Mesenchymal stem cell (in vitro differentiated cells and primary cell): Measurements from ENCODE around the gene NOTCH1.
"Not testable (repeated sequence)": the region's sequence is repeated elsewhere in the genome, so short reads cannot be mapped to it uniquely, and the experiment has no call there.

ENCODE experiments used
- DNase-seq: peaks from one replicate; pipeline ENCODE4 v3.0.0-alpha.2; 2013
- H2AFZ ChIP-seq: one replicate; pipeline ENCODE4 v1.6.1; 2013; ENCODE audit warnings: low read depth, mild to moderate bottlenecking, control low read depth, inconsistent platforms, low read length, moderate library complexity
- H2AK5ac ChIP-seq: 2 replicates; pipeline ENCODE4 v1.6.1; 2013; ENCODE audit warnings: low read length, moderate library complexity, mild to moderate bottlenecking, inconsistent platforms; ENCODE audit not compliant: severe bottlenecking
- H2BK120ac ChIP-seq: one replicate; pipeline ENCODE4 v1.6.1; 2013; ENCODE audit warnings: low read depth, mild to moderate bottlenecking, inconsistent platforms, low read length, moderate library complexity
- H2BK12ac ChIP-seq, 2 experiments: one replicate each; pipeline ENCODE4 v1.6.1; 2013; ENCODE audit warnings: inconsistent platforms in 2 of 2, low read length in 2 of 2, mild to moderate bottlenecking in 2 of 2, moderate library complexity in 2 of 2, control low read depth in 1 of 2
- H2BK15ac ChIP-seq: one replicate; pipeline ENCODE4 v1.6.1; 2013; ENCODE audit warnings: mild to moderate bottlenecking, low read depth, inconsistent platforms; ENCODE audit not compliant: poor library complexity, severe bottlenecking
- H2BK5ac ChIP-seq: 2 replicates; pipeline ENCODE4 v1.6.1; 2013; ENCODE audit warnings: low read depth, mild to moderate bottlenecking, low read length, control low read depth, inconsistent platforms; ENCODE audit not compliant: poor library complexity, severe bottlenecking
- H3K14ac ChIP-seq, 2 experiments: one replicate each; pipeline ENCODE4 v1.6.1; 2013; ENCODE audit warnings: inconsistent platforms in 2 of 2, low read length in 2 of 2, control low read depth in 1 of 2, mild to moderate bottlenecking in 1 of 2, moderate library complexity in 1 of 2
- H3K18ac ChIP-seq, 2 experiments: one replicate each; pipeline ENCODE4 v1.6.1; 2013; ENCODE audit warnings: inconsistent platforms in 2 of 2, low read length in 2 of 2, control low read depth in 1 of 2, low read depth in 1 of 2, mild to moderate bottlenecking in 1 of 2
- H3K23ac ChIP-seq, 2 experiments: one replicate each; pipeline ENCODE4 v1.6.1; 2013; ENCODE audit warnings: inconsistent platforms in 2 of 2, low read length in 2 of 2, mild to moderate bottlenecking in 2 of 2, moderate library complexity in 2 of 2, control low read depth in 1 of 2
- H3K27ac ChIP-seq: 2 replicates; pipeline ENCODE4 v1.5.1; 2013; ENCODE audit warnings: mild to moderate bottlenecking, moderate library complexity, low read length, control low read depth, inconsistent platforms; ENCODE audit not compliant: poor library complexity, severe bottlenecking
- H3K27me3 ChIP-seq, 2 experiments: 2 replicates each; pipeline versions ENCODE4 v1.6.1 to v1.7.0; 2013; ENCODE audit warnings: low read length in 2 of 2, mild to moderate bottlenecking in 2 of 2, moderate library complexity in 2 of 2, control low read depth in 1 of 2, inconsistent platforms in 1 of 2; ENCODE audit not compliant: control insufficient read depth in 1 of 2, insufficient read depth in 1 of 2
- H3K36me3 ChIP-seq, 2 experiments: 2 replicates each; pipeline versions ENCODE4 v1.6.1 to v1.7.0; 2013; ENCODE audit warnings: low read length in 2 of 2, control low read depth in 1 of 2, inconsistent platforms in 1 of 2, low read depth in 1 of 2, mild to moderate bottlenecking in 1 of 2; ENCODE audit not compliant: insufficient read depth in 2 of 2, control insufficient read depth in 1 of 2
- H3K4ac ChIP-seq, 2 experiments: one replicate each; pipeline ENCODE4 v1.6.1; 2013; ENCODE audit warnings: inconsistent platforms in 2 of 2, low read length in 2 of 2, mild to moderate bottlenecking in 2 of 2, moderate library complexity in 2 of 2, control low read depth in 1 of 2, low read depth in 1 of 2
- H3K4me1 ChIP-seq: 2 replicates; pipeline ENCODE4 v1.6.1; 2013; ENCODE audit warnings: low read depth, low read length, control low read depth; ENCODE audit not compliant: control insufficient read depth, insufficient read depth
- H3K4me2 ChIP-seq: 2 replicates; pipeline ENCODE4 v1.6.1; 2013; ENCODE audit warnings: low read length, mild to moderate bottlenecking, inconsistent platforms; ENCODE audit not compliant: poor library complexity, severe bottlenecking
- H3K4me3 ChIP-seq, 2 experiments: 2 replicates each; pipeline versions ENCODE4 v1.5.1 to v1.7.0; 2013; ENCODE audit warnings: low read length in 2 of 2, mild to moderate bottlenecking in 2 of 2, control low read depth in 1 of 2, low read depth in 1 of 2; ENCODE audit not compliant: insufficient read depth in 1 of 2
- H3K79me1 ChIP-seq: replicated peaks from 2 replicates; pipeline ENCODE4 v1.6.1; 2013; ENCODE audit warnings: mild to moderate bottlenecking, control low read depth, low read length, inconsistent platforms; ENCODE audit not compliant: poor library complexity, severe bottlenecking
- H3K9ac ChIP-seq: 2 replicates; pipeline ENCODE4 v1.7.0; 2013; ENCODE audit warnings: mild to moderate bottlenecking, low read length, moderate library complexity
- H3K9me3 ChIP-seq: 2 replicates; pipeline ENCODE4 v1.7.0; 2013; ENCODE audit warnings: mild to moderate bottlenecking, low read length; ENCODE audit not compliant: control insufficient read depth
- H4K8ac ChIP-seq: one replicate; pipeline ENCODE4 v1.6.1; 2013; ENCODE audit warnings: inconsistent platforms, mild to moderate bottlenecking, low read length, moderate library complexity
- H4K91ac ChIP-seq: one replicate; pipeline ENCODE4 v1.6.1; 2013; ENCODE audit warnings: mild to moderate bottlenecking, low read length, inconsistent platforms
- WGBS: methylation state at CpG from one replicate; pipeline ENCODE4 v1.1.7; 2013; ENCODE audit warnings: mixed read lengths; 5-methylcytosine and 5-hydroxymethylcytosine counted together

The NOTCH1 gene

GRCh38 chr9:136562746-136563495, 17.1 kb upstream of the NOTCH1 start:
- Histone ChIP-seq H3K18ac (peak overlapping the region; percentile 35 to 48), H3K4me2 (no peak overlapping the region), H2BK120ac (peak overlapping the region; percentile 51), H3K4me1 (peaks cover 41% of the 10 kb centered on the region), H4K91ac (peak overlapping the region; percentile 23), H3K27me3 (no peaks in the 10 kb centered on the region), H3K9me3 (peaks cover 2% of the 10 kb centered on the region), H3K27ac (no peak overlapping the region), H2BK5ac (no peak overlapping the region), H3K14ac (no peak overlapping the region), H3K36me3 (peaks cover 0 to 3% of the 10 kb centered on the region in 2 experiments), H3K9ac (no peak overlapping the region), H2BK15ac (peak overlapping the region; percentile 88), H3K4ac (peak overlapping the region in 1 of 2 experiments; percentile 47), H3K23ac (no peak overlapping the region), H3K79me1 (no peaks in the 10 kb centered on the region), H2AK5ac (no peak overlapping the region), H3K4me3 (no peak overlapping the region), H4K8ac (no peak overlapping the region), H2AFZ (no peak overlapping the region), H2BK12ac (peak overlapping the region; percentile 76 to 87)
- 80% methylated on average over 19 of the region's 24 CpGs for WGBS
- DNase-seq, result no peak

- Histone ChIP-seq H3K4me3 (peak overlapping the region in 1 of 2 experiments; percentile 26), H3K4me2 (no peak overlapping the region), H3K23ac (no peak overlapping the region), H4K8ac (no peak overlapping the region), H3K79me1 (no peaks in the 10 kb centered on the region), H2BK12ac (peak overlapping the region in 1 of 2 experiments; percentile 42), H3K4ac (no peak overlapping the region), H3K27me3 (no peaks in the 10 kb centered on the region), H3K14ac (no peak overlapping the region), H3K36me3 (peaks cover 0 to 3% of the 10 kb centered on the region in 2 experiments), H2BK120ac (no peak overlapping the region), H4K91ac (no peak overlapping the region), H3K18ac (peak overlapping the region in 1 of 2 experiments; percentile 18), H2BK5ac (no peak overlapping the region), H3K9ac (no peak overlapping the region), H3K27ac (no peak overlapping the region), H2BK15ac (peak overlapping the region; percentile 64), H3K4me1 (peaks cover 32% of the 10 kb centered on the region), H2AK5ac (peak overlapping the region; percentile 55), H3K9me3 (peaks cover 2% of the 10 kb centered on the region), H2AFZ (no peak overlapping the region)
- no peak for DNase-seq
- WGBS, result 94% methylated on average over 23 of the region's 23 CpGs
These were observed 15.9 kb upstream of the NOTCH1 start for GRCh38 chr9:136561779-136562178.

- Histone ChIP-seq H2BK5ac (no peak overlapping the region), H3K4me2 (no peak overlapping the region), H3K14ac (no peak overlapping the region), H3K4me1 (peaks cover 24% of the 10 kb centered on the region), H3K18ac (no peak overlapping the region), H3K9ac (no peak overlapping the region), H3K27ac (no peak overlapping the region), H4K91ac (no peak overlapping the region), H4K8ac (no peak overlapping the region), H2AK5ac (no peak overlapping the region), H3K4me3 (no peak overlapping the region), H3K27me3 (no peaks in the 10 kb centered on the region), H2AFZ (no peak overlapping the region), H3K23ac (no peak overlapping the region), H3K79me1 (no peaks in the 10 kb centered on the region), H2BK120ac (no peak overlapping the region), H3K9me3 (peaks cover 2% of the 10 kb centered on the region), H2BK12ac (no peak overlapping the region), H3K36me3 (peaks cover 0 to 3% of the 10 kb centered on the region in 2 experiments), H3K4ac (no peak overlapping the region), H2BK15ac (no peak overlapping the region)
- 95% methylated on average over 3 of the region's 3 CpGs for WGBS
- DNase-seq, result no peak
These were observed 14.7 kb upstream of the NOTCH1 start for GRCh38 chr9:136560586-136560985.

DNA sequence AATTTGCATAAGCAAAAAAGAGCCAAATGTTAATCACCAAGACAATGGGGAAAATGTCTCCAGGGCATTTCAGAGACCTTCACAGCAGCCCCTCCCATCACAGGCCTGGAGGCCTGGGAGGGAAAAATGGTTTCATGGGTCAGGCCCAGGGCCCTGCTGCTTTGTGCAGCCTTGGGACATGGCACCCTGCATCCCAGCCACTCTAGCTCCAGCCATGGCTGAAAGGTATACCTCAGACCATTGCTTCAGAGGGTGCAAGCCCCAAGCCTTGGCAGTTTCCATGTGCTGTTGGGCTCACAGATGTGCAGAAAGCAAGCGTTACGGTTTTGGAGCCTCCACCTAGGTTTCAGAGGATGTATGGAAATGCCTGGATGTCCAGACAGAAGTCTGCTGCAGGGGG, 13.5 kb upstream of the NOTCH1 start:
- not testable (repeated sequence) for H3K4me2 ChIP-seq

More for the DNA sequence above, 13.5 kb upstream of the NOTCH1 start:
- not testable (repeated sequence) for H3K9ac ChIP-seq, H3K27ac ChIP-seq, H2BK120ac ChIP-seq, H3K79me1 ChIP-seq, H2AK5ac ChIP-seq, H4K8ac ChIP-seq, H2AFZ ChIP-seq, H3K4me3 ChIP-seq, H3K4ac ChIP-seq, H3K27me3 ChIP-seq, H3K9me3 ChIP-seq, DNase-seq, H3K18ac ChIP-seq, H3K36me3 ChIP-seq, H3K23ac ChIP-seq, H3K14ac ChIP-seq, H2BK15ac ChIP-seq, H4K91ac ChIP-seq, H2BK12ac ChIP-seq, H2BK5ac ChIP-seq
- WGBS, result 100% methylated on average over 2 of the region's 2 CpGs
- peaks cover 16% of the 10 kb centered on the region for H3K4me1 ChIP-seq
